GM19238 (cell line): ENCODE measurements around the gene TBCK.
"Not testable (repeated sequence)": the region's sequence is repeated elsewhere in the genome, so short reads cannot be mapped to it uniquely, and the experiment has no call there.

ENCODE experiments used
- DNase-seq: peaks from one replicate; pipeline ENCODE4 v3.0.0; 2011; ENCODE audit warnings: low spot score; ENCODE audit not compliant: insufficient read length

The TBCK gene

DNA sequence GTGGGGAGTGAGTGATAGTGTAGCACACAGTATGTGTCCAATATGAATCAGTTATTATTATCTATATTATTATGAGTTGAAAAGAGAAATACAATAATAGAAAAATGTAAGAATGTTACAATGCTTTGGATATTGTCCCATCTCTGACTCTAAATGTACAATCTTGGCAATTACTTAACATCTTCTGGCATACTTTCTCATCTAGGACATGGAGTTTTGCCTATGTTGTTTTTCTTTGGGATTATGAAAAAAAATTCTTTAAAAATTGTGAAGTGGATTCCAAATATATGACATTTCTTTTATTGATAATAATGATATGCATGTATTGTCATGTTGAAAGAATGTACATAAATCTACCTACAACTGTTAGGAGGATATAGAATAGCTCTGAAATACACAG is 84.1 kb downstream of the TBCK start:
- DNase-seq = no peak

DNA sequence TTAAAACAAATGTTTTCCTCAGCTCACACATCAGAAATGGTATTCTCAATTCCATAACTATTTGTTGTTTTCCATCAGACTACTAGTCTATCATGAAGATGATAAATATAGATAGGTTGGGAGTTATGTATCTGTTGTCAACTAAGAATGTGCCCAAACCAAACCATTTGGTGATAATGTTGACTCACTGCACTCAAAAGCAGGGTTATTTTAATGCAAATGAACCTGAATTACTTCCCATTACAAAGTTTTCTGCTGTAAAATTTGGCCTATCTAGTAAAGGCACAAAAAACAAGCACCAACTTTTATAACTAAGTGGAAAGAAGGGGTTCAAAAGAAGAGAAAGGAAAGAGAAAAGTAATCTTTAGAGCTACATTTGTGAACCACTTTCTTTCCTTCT is 93.5 kb downstream of the TBCK start:
- no peak for DNase-seq

GRCh38 chr4:106213291-106213690 is 102.7 kb downstream of the TBCK start:
- DNase-seq = not testable (repeated sequence)

GRCh38 chr4:106210021-106210420 is 106.0 kb downstream of the TBCK start:
- no peak for DNase-seq

DNA sequence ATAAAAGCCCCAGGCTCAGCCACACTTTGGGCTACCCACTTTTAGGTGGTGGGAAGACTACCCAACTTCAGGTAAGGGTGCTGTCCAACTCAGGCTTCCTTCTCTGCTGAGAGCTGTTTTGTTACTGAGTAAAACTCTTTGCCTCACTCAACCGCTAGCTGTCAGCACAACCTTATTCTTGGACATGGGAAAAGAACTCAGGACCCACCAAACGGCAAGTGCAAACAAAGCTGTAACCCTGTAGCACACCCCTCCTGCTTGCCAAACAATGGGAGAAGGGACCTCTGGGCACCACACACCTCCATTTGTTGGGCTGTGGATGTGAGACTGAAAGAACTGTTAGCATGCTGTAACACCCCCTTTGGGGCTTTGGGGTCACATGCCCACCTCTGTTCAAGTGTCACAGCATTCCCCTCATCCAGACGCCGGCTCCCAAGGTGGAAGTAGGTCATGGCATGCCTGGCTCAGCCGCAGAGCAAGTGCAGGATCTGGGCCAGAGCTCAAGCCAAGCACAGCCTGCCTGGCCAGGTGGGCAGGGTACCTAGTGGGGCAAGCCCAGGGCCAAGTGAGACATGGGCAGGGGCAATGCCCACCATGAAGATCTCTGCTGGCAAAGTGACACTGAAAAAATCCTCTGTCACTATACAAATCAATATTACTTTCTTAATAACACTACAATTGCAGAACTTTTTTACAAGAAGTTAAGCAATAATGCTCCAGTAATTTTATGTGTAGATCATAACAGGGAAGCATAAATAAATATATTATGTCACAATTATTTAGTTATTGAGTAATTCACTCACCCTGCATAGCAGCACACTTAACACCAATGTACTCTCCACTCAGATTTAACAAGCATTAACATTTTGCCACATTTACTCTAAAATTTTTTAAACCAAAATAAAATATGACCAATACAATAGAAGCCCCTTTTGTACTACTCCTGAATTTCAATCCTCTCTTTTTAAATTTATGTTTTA is 107.2 kb downstream of the TBCK start:
- no peak for DNase-seq

DNA sequence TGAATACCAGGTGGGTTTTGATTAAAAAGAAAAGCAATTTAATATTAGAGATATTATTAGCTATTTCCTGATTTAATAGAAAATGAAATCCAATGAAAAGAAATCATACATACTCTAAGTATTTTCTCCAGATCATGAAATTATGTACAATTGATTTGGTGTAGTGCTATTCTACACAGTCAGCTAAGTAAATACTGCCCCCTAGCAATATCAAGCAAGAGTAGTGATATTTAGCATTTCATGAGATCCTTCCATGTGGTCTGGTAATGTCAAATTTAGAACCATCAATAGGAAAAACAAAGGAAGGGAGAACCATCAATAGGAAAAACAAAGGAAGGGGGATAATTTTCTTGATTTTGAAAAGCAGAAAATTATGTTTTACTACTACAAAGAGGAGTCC is 114.6 kb downstream of the TBCK start:
- no peak for DNase-seq

- no peak for DNase-seq
These were observed 120.5 kb downstream of the TBCK start for GRCh38 chr4:106195435-106195950.

GRCh38 chr4:106194801-106195200 is 121.2 kb downstream of the TBCK start:
- DNase-seq = no peak

- no peak for DNase-seq
These were observed 123.9 kb downstream of the TBCK start for GRCh38 chr4:106192131-106192530.

GRCh38 chr4:106186201-106186600 is 129.8 kb downstream of the TBCK start:
- DNase-seq = no peak

- DNase-seq = no peak
These were observed 132.5 kb downstream of the TBCK start for GRCh38 chr4:106183551-106183950.

GRCh38 chr4:106172861-106173260 is 143.1 kb downstream of the TBCK start:
- no peak for DNase-seq

GRCh38 chr4:106165351-106166010 is 150.5 kb downstream of the TBCK start:
- DNase-seq = no peak

DNA sequence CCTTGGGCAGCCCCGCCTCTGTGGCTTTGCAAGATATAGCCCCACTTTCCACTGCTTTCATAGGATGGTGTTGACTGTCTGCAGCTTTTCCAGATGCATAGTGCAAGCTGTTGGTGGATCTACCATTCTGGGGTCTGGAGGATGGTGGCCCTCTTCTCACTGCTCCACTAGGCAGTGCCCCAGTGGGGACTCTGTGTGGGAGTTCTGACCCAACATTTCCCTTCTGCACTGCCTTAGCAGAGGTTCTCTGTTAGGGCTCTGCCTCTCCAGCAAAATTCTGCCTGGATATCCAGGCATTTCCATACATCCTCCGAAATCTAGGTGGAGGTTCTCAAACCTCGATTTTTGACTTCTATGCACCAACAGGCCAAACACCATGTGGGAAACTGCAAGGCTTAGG is 153.7 kb downstream of the TBCK start:
- no peak for DNase-seq

DNA sequence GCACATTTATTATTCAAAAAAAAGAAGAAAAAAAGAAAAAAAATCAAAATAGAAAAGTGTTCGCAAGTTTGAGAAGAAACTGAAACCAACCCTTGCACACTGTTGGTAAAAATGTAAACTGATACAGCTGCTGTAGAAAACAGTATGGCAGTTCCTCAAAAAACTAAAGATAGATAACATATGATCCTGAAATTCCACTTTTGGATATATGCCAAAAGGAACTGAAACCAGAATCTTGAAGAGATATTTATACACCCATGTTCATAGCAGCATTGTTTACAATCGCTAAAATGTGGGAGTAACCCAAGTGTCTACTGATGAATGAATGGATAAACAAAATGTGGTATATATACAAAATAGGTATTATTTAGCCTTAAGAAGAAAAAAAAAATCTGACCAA is 155.4 kb downstream of the TBCK start:
- no peak for DNase-seq

GRCh38 chr4:106149911-106150310 is 166.1 kb downstream of the TBCK start:
- DNase-seq = no peak

DNA sequence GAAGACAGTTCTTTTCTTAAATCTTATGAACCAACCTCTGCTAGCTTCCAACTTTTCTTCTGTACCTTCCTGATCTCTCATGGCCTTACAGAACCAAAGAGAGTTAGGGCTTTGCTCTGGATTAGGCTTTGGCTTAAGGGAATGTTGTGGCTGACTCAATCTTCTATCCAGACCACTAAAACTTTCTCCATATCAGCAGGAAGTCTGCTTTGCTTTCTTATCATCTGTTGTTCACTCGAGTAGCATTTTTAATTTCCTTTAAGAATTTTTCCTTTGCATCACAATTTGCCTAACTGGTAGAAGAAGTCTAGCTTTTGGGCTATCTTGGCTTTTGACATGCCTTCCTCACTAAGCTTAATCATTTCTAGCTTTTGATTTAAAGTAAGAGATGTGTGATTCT is 167.0 kb downstream of the TBCK start:
- no peak for DNase-seq

DNA sequence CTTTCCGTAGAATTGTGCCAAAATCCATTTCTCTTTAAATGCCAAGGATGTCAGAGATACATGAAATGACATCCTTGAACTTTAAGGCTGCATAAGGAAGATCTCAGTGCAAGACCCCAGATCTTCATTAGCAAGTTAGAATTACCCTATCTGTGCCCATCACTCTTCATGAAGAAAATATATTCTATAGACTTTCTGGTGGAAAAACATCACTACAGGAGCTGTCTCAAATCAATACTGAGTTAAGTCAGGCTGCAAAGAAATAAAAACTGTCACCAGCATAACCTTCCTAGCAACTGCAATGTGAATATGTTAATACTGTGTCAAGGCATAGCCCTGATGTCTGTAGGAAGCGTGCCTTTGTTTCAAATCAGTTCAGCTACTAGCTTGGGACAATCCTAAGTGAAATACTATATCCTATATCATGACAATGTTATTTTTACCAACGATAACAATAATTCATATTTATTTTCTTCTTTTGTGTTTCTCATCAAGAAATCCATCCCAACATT is 173.3 kb downstream of the TBCK start:
- no peak for DNase-seq

- DNase-seq = no peak
These were observed 175.4 kb downstream of the TBCK start for GRCh38 chr4:106140601-106141000.

- DNase-seq = no peak
These were observed 179.2 kb downstream of the TBCK start for GRCh38 chr4:106136777-106137331.

DNA sequence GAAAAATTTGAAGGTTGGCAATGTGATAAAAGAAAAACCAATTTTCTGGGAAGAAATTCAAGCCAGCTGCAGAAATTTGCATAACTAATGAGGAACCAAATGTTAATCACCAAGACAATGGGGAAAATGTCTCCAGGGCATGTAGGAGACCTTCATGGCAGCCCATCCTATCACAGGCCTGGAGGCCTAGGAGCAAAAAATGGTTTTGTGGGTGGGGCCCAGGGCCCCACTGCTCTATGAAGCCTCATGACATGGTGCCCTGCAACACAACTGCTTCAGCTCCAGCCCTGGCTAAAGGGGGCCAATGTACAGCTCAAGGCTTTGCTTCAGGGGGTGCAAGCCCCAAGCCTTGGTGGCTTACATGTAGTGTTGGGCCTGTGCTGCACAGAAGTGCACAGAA is 184.0 kb downstream of the TBCK start:
- DNase-seq = no peak

DNA sequence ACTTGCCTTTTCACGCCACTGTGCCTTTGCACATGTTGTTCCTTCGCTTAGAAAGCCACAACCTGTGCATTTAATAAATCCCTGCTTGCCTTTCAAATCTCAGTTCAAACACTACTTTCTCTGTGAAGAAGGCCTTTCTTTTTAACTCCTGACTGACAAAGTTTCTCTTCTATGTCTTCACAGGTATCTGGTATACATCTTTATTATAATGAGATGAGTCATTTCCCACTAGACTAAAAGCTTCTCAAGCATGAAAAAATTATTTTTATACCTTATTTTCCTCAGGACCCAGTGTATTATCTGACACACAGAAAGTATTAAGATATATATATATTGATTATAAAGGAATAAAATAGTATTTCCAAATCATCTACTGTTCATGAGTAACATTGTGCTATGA is 189.9 kb downstream of the TBCK start:
- no peak for DNase-seq
